Skeletal muscle tissue (tissue), 4 donors: ENCODE data around the gene MYL3. TPM values are rescaled to one million over a fixed set of nuclear protein-coding genes. Genes with fewer than 3 reads are reported as not detected.
"Not testable (repeated sequence)": the region's sequence is repeated elsewhere in the genome, so short reads cannot be mapped to it uniquely, and the experiment has no call there.

ENCODE experiments used
- H3K27ac ChIP-seq: one replicate; pipeline ENCODE4 v1.7.0; 2013; ENCODE audit warnings: mild to moderate bottlenecking, low read depth, low read length, inconsistent platforms
- H3K27me3 ChIP-seq, 3 donors: one replicate each; pipeline ENCODE4 v1.7.0; 2013; ENCODE audit warnings: low read length in 3 of 3; ENCODE audit not compliant: control insufficient read depth in 3 of 3, insufficient read depth in 3 of 3
- H3K36me3 ChIP-seq, 3 donors: one replicate each; pipeline ENCODE4 v1.7.0; 2013; ENCODE audit warnings: low read length in 3 of 3; ENCODE audit not compliant: control insufficient read depth in 3 of 3, insufficient read depth in 3 of 3
- H3K4me1 ChIP-seq, 3 donors: one replicate each; pipeline ENCODE4 v1.7.0; 2013; ENCODE audit warnings: low read length in 3 of 3, mild to moderate bottlenecking in 3 of 3; ENCODE audit not compliant: control insufficient read depth in 3 of 3, insufficient read depth in 3 of 3
- H3K4me3 ChIP-seq, 3 donors: one replicate each; pipeline ENCODE4 v1.7.0; 2013; ENCODE audit warnings: low read length in 3 of 3
- H3K9ac ChIP-seq, 3 donors: one replicate each; pipeline ENCODE4 v1.7.0; 2013; ENCODE audit warnings: low read length in 3 of 3, mild to moderate bottlenecking in 3 of 3, moderate library complexity in 2 of 3, low read depth in 1 of 3
- H3K9me3 ChIP-seq, 3 donors: one replicate each; pipeline ENCODE4 v1.7.0; 2013; ENCODE audit warnings: low read length in 3 of 3; ENCODE audit not compliant: control insufficient read depth in 3 of 3
- total RNA-seq: library from RNA; depleted of rRNA; stranded (reverse); fragments of >200 nt; gene quantifications from one replicate; pipeline ENCODE4 v1.2.3, GENCODE V29; 2014
- donor health status: Osteomylitis.

MYL3 gene
- total RNA-seq, 1 donor from 2014 or later: 53.2 TPM

GRCh38 chr3:46823314-46823713 is 39.9 kb downstream of the MYL3 start:
- not testable (repeated sequence) for H3K36me3 ChIP-seq, H3K27ac ChIP-seq, H3K4me3 ChIP-seq, H3K9me3 ChIP-seq, H3K4me1 ChIP-seq, H3K27me3 ChIP-seq, H3K9ac ChIP-seq

- H3K9ac ChIP-seq: no peak overlapping the region
- no peak overlapping the region for H3K27ac ChIP-seq
- H3K36me3 ChIP-seq: no peaks in the 10 kb centered on the region
- H3K9me3 ChIP-seq: peaks cover 0 to 3% (median 0%) of the 10 kb centered on the region in 3 donors
- H3K4me3 ChIP-seq: no peak overlapping the region
- no peaks in the 10 kb centered on the region for H3K4me1 ChIP-seq
- H3K27me3 ChIP-seq: no peaks in the 10 kb centered on the region
Measured at GRCh38 chr3:46821553-46821952, 41.7 kb downstream of the MYL3 start.

GRCh38 chr3:46820852-46821251 is 42.4 kb downstream of the MYL3 start:
- Histone ChIP-seq H3K9ac (no peak overlapping the region), H3K36me3 (no peaks in the 10 kb centered on the region), H3K27ac (no peak overlapping the region), H3K4me1 (no peaks in the 10 kb centered on the region), H3K27me3 (no peaks in the 10 kb centered on the region), H3K4me3 (no peak overlapping the region), H3K9me3 (peaks cover 0 to 3% (median 0%) of the 10 kb centered on the region in 3 donors)

- Histone ChIP-seq H3K4me1 (peaks cover 4 to 20% (median 7%) of the 10 kb centered on the region in 3 donors), H3K27me3 (peaks cover 0 to 4% (median 0%) of the 10 kb centered on the region in 3 donors), H3K36me3 (peaks cover 0 to 2% (median 0%) of the 10 kb centered on the region in 3 donors), H3K27ac (no peak overlapping the region), H3K9ac (peak overlapping the region in 1 of 3 donors; percentile 25), H3K9me3 (no peaks in the 10 kb centered on the region), H3K4me3 (peak overlapping the region; percentile 17 to 46 (median 35))
Measured at GRCh38 chr3:46812237-46812791, 50.9 kb downstream of the MYL3 start.

GRCh38 chr3:46811615-46812236 is 51.5 kb downstream of the MYL3 start:
- no peak overlapping the region for H3K27ac ChIP-seq
- peaks cover 0 to 4% (median 0%) of the 10 kb centered on the region in 3 donors for H3K27me3 ChIP-seq
- peaks cover 4 to 20% (median 7%) of the 10 kb centered on the region in 3 donors for H3K4me1 ChIP-seq
- H3K9ac ChIP-seq: peak overlapping the region in 1 of 3 donors; percentile 25
- H3K9me3 ChIP-seq: no peaks in the 10 kb centered on the region
- peaks cover 0 to 2% (median 0%) of the 10 kb centered on the region in 3 donors for H3K36me3 ChIP-seq
- peak overlapping the region in 2 of 3 donors; percentile 35 to 46 for H3K4me3 ChIP-seq

- not testable (repeated sequence) for H3K4me3 ChIP-seq, H3K27me3 ChIP-seq, H3K9ac ChIP-seq, H3K9me3 ChIP-seq, H3K27ac ChIP-seq, H3K36me3 ChIP-seq
- H3K4me1 ChIP-seq: peaks cover 4 to 13% (median 7%) of the 10 kb centered on the region in 3 donors
Measured at GRCh38 chr3:46808766-46809165, 54.5 kb downstream of the MYL3 start.

Other genes starting within 250 kb of the MYL3 start
- 5.2 TPM for gene ALS2CL, start 169.8 kb downstream of the MYL3 start, total RNA-seq
- 1.0 TPM for gene TMIE, start 162.1 kb downstream of the MYL3 start, total RNA-seq
- not detected for gene PRSS50, start 145.6 kb downstream of the MYL3 start, total RNA-seq
- gene PTH1R, start 14.3 kb upstream of the MYL3 start, total RNA-seq: 9.4 TPM
- gene CCDC12, start 113.3 kb upstream of the MYL3 start, total RNA-seq: 27.1 TPM
- gene NBEAL2, start 116.2 kb upstream of the MYL3 start, total RNA-seq: 5.2 TPM